Measurements from ENCODE around the gene BCAR1.

BCAR1 gene

GRCh38 chr16:75238853-75239541 is 12.4 kb downstream of the BCAR1 start:
- no peak for DNase-seq (ENCODE audit: low read depth, low spot score)

- DNase-seq (ENCODE audit: low read depth, low spot score) = no peak
These were observed 13.1 kb downstream of the BCAR1 start for GRCh38 chr16:75238132-75238852.

- DNase-seq (ENCODE audit: low read depth, low spot score) = no peak
These were observed 13.9 kb downstream of the BCAR1 start for GRCh38 chr16:75237398-75238131.

GRCh38 chr16:75236736-75237397 is 14.6 kb downstream of the BCAR1 start:
- DNase-seq (ENCODE audit: low read depth, low spot score) = no peak

- no peak for DNase-seq (ENCODE audit: low read depth, low spot score)
These were observed 15.2 kb downstream of the BCAR1 start for GRCh38 chr16:75236232-75236631.

- DNase-seq (ENCODE audit: low read depth, low spot score) = no peak
These were observed 15.7 kb downstream of the BCAR1 start for GRCh38 chr16:75235721-75236193.

- no peak for DNase-seq (ENCODE audit: low read depth, low spot score)
These were observed 16.3 kb downstream of the BCAR1 start for GRCh38 chr16:75234856-75235696.

- DNase-seq (ENCODE audit: low read depth, low spot score) = no peak
These were observed 17.8 kb downstream of the BCAR1 start for GRCh38 chr16:75233611-75233938.

GRCh38 chr16:75231570-75231969 is 19.9 kb downstream of the BCAR1 start:
- no peak for DNase-seq (ENCODE audit: low read depth, low spot score)

- no peak for DNase-seq (ENCODE audit: low read depth, low spot score)
These were observed 20.8 kb downstream of the BCAR1 start for GRCh38 chr16:75230471-75231110.

- DNase-seq (ENCODE audit: low read depth, low spot score) = no peak
These were observed 22.0 kb downstream of the BCAR1 start for GRCh38 chr16:75229172-75230031.

GRCh38 chr16:75228143-75228976 is 23.1 kb downstream of the BCAR1 start:
- DNase-seq (ENCODE audit: low read depth, low spot score) = no peak

GRCh38 chr16:75227361-75228142 is 23.9 kb downstream of the BCAR1 start:
- no peak for DNase-seq (ENCODE audit: low read depth, low spot score)

- no peak for DNase-seq (ENCODE audit: low read depth, low spot score)
These were observed 24.7 kb downstream of the BCAR1 start for GRCh38 chr16:75226550-75227360.

GRCh38 chr16:75225678-75226515 is 25.5 kb downstream of the BCAR1 start:
- DNase-seq (ENCODE audit: low read depth, low spot score) = no peak

- DNase-seq (ENCODE audit: low read depth, low spot score) = no peak
These were observed 26.3 kb downstream of the BCAR1 start for GRCh38 chr16:75225092-75225491.
